HUDEP-2 (cell line): ENCODE data around the gene VAMP1.
A peak's percentile ranks its signal among the peaks of the same experiment; 100 is the strongest.

Experiments used
- DNase-seq, 76 experiments: peaks; one replicate each; lab custom pipeline; 2025; ENCODE audit not compliant: unreplicated experiment in 76 of 76; lab: John Stamatoyannopoulos, UW

Gene VAMP1

DNA sequence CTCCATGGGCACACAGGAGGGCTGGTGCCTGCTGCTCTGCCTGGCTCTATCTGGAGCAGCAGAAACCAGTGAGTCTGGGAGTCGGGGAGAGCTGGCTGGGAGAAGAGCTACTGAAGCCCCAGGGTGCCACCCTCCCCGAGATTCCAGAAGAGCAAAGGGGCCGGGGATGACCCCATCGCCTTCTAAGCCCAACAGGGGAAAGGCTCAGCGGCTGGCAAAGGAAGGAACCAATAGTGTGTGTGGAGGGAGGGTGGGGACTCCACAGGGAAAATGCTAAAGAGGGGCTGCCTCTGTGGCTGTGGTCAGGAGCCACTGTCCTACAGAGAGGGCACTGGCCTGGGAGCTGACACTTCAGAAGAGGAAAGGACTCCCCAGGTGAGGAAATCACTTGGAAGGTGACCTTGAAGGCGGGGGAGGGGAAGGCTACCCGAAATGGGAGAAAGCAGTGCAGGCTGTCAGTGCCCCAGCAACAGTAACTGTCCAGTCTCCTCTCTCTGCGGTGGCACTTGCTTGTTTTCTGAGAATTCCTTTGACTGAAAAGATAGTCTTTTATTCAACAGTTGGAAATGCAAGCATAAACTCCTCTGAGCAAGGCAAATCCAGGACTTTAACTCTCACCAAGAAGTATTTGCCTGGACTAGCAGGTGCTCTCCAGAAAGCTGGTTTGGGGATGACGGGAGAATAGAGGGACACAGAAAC is 18.1 kb downstream of the VAMP1 start:
- DNase-seq, result peak in 24 of 76 experiments; percentile 6 to 85 (median 31)

DNA sequence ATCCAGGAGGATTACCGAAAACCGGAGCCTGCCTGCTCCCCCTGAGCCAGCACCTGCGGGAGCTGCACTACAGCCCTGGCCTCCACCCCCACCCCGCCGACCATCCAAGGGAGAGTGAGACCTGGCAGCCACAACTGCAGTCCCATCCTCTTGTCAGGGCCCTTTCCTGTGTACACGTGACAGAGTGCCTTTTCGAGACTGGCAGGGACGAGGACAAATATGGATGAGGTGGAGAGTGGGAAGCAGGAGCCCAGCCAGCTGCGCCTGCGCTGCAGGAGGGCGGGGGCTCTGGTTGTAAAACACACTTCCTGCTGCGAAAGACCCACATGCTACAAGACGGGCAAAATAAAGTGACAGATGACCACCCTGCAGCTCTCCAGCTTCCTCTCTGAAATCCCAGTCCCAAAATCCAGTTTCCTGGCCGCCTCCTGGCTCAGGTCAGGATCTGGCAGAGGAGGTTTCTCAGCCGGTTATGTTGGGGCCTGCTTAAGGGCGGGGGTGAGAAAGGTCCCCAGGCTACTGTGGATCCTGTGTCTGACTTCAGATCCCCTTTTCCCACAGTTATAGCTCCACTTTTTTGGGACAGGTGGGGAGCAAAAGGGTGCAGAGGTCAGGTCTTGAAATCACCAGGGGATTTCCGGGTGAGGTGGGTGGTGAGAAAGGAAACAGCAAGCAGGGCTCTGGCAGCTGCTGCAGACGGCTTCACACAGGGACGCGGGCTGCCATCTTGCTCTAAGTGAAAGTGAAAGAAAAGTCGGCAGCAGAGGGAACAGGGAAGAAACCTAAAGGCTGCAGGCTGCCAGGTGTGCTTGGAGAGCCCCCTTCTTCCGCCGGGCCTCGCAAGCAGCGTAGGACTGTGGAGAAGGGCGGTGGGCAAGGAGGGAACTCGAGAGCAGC is 18.9 kb downstream of the VAMP1 start, which contains the start of gene TAPBPL:
Gene TAPBPL, plus strand, starts transcription at position 695 of the 897 bp plus-strand sequence. CDS start 207 bp downstream, outside the sequence.
- peak in 58 of 76 experiments; percentile 11 to 86 (median 43) for DNase-seq

DNA sequence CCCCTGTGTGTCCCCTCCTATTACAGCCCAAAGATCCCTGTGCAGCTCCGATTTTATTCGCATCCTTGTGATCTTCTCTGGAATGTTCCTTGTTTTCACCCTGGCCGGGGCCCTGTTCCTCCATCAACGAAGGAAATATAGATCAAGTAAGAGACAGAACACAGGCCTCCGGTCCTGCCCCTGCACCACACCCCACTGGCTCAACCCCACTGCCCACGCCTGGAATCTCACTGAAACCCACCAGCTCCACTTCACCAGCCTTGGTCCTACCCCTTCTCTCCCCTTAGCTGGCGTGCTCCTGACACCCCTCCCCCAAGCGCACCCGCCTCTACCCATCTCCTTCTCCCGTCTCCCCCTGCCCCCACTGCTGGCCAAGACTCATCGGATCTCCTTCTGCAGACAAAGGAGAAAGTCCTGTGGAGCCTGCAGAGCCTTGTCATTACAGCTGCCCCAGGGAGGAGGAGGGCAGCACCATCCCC is 19.6 kb downstream of the VAMP1 start:
- DNase-seq, result peak in 12 of 76 experiments; percentile 9 to 62 (median 42)

DNA sequence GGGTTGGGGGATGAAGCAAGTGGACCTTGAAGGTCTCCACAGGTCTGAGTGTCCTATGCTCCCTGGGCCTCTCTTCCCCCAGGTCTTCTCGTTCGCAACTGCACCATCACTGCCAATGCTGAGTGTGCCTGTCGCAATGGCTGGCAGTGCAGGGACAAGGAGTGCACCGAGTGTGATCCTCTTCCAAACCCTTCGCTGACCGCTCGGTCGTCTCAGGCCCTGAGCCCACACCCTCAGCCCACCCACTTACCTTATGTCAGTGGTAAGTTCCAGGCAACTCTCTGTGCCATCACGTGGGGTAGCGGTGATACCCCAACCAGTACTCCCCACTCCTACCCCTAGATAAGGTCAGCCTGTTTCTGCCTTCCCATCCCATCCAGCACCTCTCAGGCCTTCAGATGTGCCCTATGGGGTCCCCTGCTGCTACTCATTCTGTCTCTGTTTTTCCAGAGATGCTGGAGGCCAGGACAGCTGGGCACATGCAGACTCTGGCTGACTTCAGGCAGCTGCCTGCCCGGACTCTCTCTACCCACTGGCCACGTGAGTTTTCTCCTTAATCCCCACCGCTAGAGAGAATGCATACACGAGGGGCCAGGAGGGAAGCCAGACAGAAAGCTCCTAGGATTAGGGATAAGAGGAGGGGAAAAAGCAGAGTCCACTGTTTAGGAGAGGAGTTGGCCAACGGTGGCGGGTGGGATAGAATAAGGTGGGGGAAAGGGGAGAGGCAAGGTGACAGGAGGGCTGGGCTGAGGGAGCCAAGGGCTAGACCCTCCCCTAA is 20.2 kb downstream of the VAMP1 start:
- no peak for DNase-seq

DNA sequence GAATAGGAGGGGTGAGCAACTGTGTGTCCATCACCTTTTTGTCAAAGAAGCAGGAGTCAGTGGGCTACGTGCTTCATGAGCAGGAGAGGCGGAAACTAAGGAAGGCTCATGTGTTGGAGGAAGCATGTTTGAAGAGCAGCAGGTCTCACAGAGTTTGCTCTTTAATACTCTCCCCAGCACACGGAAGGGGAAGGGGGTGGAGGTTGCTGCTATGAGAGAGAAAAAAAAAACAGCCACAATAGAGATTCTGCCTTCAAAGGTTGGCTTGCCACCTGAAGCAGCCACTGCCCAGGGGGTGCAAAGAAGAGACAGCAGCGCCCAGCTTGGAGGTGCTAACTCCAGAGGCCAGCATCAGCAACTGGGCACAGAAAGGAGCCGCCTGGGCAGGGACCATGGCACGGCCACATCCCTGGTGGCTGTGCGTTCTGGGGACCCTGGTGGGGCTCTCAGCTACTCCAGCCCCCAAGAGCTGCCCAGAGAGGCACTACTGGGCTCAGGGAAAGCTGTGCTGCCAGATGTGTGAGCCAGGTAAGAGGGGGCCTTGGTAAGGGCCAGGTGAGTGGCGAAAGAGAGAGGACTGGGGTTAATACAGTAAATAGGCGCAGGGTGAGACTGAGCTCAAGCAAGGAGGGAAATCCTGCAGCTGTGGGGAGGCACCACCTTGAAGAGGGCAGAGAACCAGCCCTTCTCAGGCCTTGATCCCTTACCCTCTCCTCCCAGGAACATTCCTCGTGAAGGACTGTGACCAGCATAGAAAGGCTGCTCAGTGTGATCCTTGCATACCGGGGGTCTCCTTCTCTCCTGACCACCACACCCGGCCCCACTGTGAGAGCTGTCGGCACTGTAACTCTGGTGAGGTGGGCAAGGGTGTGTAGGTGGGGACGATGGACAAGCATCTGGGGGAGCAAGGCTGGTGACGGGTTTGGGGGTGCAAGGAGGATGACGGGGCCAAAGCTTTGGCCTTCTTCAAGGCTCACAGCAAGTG is 25.5 kb downstream of the VAMP1 start, which contains the start of gene CD27:
Gene CD27, plus strand, starts transcription at position 252 of the 985 bp plus-strand sequence. Its CDS starts 141 bp downstream, at position 393.
- DNase-seq, result no peak

DNA sequence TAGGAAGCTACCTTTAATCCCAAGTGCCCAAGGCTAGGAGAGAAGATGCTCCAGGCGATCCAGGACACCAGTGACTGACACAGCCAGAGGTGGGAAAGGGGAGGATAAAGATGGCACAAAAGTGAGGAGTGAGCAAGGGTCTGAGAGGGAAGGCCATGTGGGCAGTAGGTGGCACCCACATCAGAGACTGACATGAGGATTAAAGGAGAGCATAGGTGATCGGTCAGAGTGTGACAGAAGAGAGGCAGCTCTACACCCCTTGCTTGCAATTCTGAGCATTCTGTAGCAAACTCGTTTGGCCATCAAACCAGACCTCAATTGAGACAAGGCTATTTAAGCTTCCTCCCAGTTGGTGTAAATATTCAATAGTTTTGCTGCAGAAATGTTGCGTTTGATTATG is 26.4 kb downstream of the VAMP1 start:
- no peak for DNase-seq

DNA sequence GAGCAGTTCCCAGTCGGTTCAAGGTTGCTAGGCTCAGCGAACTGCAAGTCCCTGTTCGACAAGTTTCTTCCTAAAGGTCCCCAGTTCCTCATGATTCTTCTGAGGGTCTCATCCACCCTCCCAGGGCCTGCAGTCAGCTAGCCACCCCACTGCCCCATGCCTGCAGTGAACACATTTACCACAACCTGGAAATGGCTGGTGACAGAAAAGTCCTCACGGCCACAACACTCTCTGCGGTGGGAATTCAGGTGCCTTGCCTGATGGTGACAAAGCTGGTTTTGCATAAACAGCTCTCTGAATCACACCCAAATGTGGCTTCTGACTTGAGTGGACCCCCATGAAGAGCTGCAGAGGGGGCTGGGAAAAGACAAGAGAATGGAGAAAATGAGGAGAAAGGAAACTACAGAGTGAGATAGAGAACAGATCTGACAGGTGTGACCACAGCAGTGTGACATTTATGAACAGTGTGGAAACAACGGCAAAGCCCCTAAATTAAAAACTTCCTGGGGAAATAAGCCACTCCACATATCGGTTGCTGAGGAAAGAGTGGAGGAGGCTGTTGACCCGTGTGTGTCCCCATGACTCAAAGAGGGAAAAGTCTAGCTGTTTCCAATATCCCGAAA is 27.0 kb downstream of the VAMP1 start:
- DNase-seq, result no peak

DNA sequence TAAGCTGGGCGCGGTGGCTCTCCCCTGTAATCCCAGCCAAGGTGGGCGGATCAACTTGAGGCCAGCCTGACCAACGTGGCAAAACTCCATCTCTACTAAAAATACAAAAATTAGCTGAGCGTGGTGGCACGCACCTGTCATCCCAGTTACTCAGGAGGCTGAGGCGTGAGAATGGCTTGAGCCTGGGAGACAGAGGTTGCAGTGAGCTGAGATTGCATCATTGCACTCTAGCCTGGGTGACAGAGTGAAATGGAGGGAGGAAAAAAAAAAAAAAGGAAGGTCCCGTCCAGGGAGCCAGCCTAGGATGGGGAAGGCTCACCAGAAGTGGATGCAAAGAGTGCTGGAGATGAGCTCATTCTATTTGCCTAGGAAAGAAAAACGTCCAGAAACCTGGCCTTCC is 27.6 kb downstream of the VAMP1 start:
- no peak for DNase-seq

DNA sequence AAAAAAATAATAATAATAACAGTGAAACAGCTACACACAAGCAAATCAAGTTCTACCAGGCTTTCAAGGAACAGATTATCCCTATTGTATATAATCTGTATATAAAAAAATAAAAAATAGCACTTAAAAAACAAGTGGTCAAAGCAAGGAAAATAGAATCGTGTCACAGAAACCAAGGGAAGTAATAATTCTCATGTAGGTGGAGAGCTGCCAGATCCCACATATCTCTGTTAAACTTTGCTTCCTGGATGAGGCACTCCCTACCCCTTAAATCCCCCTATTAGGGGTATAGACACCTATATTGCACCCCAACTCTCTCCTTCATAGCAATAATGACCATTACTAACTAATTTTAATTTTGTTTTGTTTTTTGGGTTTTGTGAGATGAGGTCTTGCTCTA is 30.1 kb downstream of the VAMP1 start:
- DNase-seq, result no peak

DNA sequence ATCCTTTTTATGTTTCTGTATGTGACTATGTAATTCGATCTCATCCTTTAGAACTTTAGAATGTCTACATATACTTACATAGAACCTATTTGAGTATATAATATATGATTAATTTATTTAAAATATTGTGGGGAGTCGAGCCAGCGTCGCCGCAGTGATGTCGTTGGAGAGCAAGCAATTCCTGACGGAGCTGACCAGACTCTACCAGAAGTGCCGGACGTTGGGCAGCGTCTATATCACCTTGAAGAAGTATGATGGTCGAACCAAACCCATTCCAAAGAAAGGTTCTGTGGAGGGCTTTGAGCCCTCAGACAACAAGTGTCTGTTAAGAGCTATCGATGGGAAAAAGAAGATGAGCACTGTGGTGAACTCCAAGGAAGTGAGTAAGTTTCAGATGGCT is 32.1 kb downstream of the VAMP1 start:
- DNase-seq, result no peak

DNA sequence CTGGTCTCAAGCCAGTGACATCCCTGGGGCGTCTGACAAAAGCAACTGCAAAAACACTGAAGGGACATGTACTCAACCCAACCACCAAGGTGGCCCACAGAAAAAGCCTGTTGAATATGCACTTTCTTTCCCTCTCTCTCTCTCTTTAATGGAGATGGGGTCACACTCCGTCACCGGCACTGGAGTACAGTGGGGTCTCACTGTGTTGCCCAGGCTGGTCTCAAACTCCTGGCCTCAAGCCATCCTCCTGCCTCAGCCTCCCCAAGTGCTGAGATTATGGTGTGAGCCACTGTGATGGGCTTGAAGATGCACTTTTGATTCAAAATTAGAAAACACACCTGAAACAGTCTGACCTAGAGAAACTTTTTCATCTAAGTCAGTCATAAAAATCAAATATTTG is 32.9 kb downstream of the VAMP1 start:
- DNase-seq, result no peak

DNA sequence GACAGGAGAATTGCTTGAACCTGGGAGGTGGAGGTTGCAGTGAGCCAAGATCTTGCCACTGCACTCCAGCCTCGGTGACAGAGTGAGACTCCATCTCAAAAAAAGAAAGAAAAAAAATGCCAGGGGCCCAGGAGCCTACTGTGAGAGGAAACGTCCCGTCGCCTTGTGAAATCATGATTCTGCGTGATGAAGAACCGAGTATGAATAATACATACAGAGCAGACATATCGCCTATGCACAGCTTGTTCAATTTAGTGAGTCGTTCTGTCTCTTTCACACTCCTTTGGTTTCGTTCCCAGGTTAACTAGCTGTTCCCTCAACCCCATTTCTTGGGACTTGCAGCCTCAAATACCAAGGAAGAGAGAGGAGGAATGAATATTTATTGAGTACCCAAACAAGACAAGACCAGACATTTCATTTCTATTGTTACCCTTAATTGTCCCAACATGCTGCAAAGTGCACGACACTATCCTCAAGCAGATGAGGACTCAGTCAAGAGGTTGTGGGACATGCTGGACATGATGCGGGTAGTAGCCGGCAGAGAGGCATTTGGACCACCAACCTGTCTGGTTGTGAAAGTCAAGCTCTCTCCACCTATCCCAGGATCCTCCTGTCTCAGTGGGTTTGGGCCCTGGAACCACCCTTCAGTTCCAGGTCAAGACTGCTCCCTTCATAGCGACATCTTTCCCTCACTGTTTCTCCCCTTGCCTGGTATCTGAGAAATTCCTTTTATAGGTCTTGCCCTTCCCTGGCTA is 34.3 kb downstream of the VAMP1 start:
- no peak for DNase-seq

DNA sequence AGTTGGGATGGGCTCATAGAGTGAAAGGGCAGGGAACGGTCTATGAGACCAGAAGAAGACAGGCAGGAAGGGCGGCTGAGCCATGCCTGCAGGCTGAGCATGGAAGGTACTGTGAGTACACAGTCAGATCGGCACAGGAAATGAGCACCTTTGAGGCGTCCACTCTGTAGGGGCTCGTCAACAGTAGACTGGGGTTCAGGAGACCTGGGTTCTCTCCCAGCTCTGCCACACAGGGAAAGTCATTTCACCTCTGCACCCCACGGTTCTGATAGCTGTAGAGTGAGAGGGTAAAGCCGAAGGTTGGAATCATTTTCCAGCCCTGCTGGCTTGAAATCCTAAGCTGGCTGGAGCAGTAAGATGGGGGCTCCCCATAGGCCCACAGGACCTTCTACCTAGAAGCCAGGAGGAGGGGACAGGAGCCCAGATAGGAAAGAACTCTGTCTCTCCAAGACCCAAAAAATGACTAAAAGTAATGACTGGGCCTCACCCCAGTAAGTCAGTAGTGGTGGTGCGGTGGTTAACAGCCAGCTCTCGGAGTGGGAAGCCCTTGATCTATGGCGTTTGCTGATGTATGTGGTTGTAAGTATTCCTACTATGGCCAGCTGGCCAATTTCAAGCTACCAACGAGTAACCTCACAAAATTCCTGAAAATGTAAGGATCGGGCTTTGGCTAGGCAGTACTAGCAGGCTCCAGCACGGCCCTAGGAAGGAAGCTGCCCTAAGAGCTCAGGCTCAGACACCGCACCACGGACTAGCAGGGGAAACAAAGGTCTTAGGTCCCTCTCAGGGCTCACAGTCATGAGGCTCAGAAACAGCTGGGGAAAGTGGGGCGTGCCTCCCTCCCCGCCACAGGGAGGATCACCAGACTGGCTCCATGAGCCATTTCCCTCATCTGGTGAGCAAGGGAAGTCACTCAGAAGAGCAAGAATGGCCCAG is 36.0 kb downstream of the VAMP1 start:
- no peak for DNase-seq

DNA sequence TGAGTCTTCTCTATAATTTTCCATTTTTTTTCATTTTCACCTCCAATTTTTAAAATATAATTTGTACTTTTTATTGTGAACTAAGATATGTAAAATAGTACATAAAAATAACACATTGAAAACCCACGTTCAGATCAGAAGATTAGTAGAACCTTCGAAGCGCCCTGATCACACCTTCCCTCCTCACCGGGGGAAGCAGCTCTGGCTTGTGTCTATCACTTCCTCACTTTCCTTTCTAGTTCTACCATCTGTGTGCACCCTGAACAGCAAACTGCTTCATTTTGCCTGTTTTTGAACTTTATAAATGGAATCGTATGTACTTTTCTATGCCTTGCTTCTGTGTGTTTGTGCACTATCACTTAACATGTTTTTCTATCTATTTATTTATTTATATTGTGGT is 37.5 kb downstream of the VAMP1 start:
- DNase-seq, result no peak

DNA sequence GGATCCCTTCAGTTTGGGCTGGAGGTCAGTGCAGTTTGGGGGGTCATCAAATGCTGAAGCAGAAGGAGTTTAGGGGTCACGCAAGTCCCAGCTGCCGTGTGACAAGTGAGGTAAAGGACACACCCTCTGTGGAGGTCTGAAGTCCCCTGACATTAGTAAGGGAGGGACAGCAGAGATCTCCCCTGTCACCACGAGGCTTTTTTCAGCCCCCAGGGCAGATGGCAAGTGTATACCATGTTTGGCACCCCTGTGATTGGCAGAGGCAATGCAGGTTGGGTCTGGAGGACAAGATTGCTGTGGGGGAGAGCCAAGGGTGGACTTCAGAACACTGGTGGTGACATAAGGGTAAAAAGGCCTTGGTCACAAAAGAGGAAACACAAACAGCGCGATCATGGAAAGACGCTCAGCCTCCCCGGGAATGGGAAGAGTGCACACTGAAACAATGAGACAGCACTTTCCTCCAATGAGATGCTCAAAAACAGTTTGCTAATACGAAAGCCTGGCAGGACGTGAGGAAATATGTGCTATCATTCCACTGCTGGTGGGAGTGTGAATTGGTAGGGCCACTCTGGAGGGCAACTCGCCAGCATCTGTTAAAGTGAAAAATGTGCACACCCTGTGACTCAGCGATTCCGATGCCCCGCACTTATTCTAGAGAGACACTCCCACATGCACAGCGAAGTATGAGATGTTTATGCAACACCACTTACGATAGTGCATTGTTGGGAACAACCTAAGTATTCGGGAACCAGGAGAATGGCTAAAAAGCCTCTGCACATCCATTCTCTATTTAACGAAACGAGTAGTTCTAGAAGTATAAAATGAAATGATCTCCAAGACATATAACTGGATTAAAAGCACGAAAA is 40.1 kb downstream of the VAMP1 start:
- peak in 74 of 76 experiments; percentile 70 to 96 (median 91) for DNase-seq

DNA sequence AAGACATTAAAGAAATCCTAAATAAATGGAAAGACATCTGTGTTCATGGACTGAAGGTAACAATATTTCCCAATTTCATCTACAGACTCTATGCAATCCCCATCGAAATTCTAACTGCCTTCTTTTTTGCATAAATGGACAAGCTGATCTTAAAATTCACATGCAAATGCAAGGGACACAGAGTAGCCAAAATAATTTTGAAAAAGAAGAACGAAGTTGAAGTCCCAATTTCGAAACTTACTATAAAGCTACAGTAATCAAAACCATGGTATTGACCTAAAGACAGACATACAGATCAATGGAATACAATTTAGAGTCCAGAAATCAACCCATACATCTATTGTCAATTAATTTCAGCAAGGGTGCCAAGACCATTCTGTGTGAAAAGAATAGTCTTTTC is 42.2 kb downstream of the VAMP1 start:
- no peak for DNase-seq
